GM12801 (cell line): Measurements from ENCODE around the gene SMARCA1.

ENCODE experiments used
- CTCF ChIP-seq: IDR thresholded peaks from one replicate; pipeline ENCODE4 v1.5.1; 2011; ENCODE audit warnings: control low read depth; ENCODE audit not compliant: insufficient read length; ENCODE audit errors: extremely low read depth

SMARCA1 gene

GRCh38 chrX:129449148-129449547, 74.1 kb downstream of the SMARCA1 start:
- no peak for TF ChIP-seq CTCF

DNA sequence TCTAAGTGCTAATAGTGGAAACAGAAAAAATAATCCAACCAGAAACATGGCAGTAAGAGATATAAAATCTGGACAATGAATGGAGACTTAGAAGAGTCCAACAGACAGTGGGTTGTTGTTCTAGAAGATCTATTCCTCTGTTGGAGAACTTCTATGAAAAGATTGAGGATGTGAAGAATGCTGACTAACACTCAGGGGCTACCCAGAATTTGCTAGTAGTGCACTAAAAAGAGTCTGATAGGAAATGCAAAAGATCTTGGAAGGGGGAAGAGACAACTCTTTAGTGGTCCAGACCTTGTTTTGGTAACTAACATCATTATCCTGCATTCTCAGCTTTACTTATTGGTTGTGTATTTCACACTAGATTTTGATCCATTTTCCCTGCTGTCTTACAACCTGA, 77.9 kb downstream of the SMARCA1 start:
- TF ChIP-seq CTCF, result no peak

DNA sequence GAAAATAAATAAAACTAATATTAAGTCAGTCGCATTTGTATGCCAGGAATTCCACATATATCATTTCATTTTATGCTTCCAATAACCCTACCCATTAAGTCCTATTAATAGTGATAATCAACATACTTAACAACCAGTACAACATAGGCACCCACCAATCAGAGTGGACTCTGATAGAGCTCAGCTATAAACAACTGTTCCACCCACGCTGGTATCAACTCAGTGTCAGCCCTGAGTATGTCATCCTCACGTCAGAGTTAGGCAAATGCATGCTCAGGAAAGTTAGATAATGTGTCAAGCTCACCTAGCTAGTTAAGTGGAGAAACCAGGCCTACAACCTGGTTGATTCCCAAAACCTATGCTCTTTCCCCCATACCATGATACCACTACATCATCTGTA, 89.3 kb downstream of the SMARCA1 start:
- TF ChIP-seq CTCF, result no peak

- TF ChIP-seq CTCF, result no peak
These were observed 89.8 kb downstream of the SMARCA1 start for GRCh38 chrX:129433461-129433860.

GRCh38 chrX:129427267-129427666, 96.0 kb downstream of the SMARCA1 start:
- TF ChIP-seq CTCF, result no peak

- TF ChIP-seq CTCF, result no peak
These were observed 100.1 kb downstream of the SMARCA1 start for GRCh38 chrX:129423191-129423590.

GRCh38 chrX:129404670-129405008, 118.7 kb downstream of the SMARCA1 start:
- no peak for TF ChIP-seq CTCF

- no peak for TF ChIP-seq CTCF
These were observed 119.2 kb downstream of the SMARCA1 start for GRCh38 chrX:129403974-129404669.
